A549 (cell line): ENCODE measurements around the gene UBE2R2.

Source experiments
- CTCF ChIP-seq: fragments of >200 bp; sonication (Bioruptor Twin); formaldehyde crosslinking; IDR thresholded peaks from 3 replicates; pipeline ENCODE4 v1.5.1; 2016
- EHMT2 ChIP-seq: fragments of 200-600 bp; sonication (generic); IDR thresholded peaks from 2 replicates; pipeline ENCODE4 v1.6.1; 2016; ENCODE audit warnings: antibody characterized with exemption, low read depth, mild to moderate bottlenecking, moderate library complexity
- EP300 ChIP-seq, 2 experiments: fragments of >200 bp; sonication (Bioruptor Twin); formaldehyde crosslinking; IDR thresholded peaks; 2 replicates in 1 of 2; 3 replicates in 1 of 2; pipeline ENCODE4 v1.6.1; 2016 to 2017
- HMGXB4 ChIP-seq: fragments of 250-450 bp; sonication (Bioruptor Pico); IDR thresholded peaks from 2 replicates; pipeline ENCODE4 v1.5.0; 2021; ENCODE audit warnings: mild to moderate bottlenecking, moderate library complexity, borderline replicate concordance
- JUNB ChIP-seq: fragments of >200 bp; sonication (Bioruptor Twin); formaldehyde crosslinking; IDR thresholded peaks from 2 replicates; pipeline ENCODE4 v1.6.1; 2016
- KDM1A ChIP-seq: fragments of 200-600 bp; sonication (generic); IDR thresholded peaks from 2 replicates; pipeline ENCODE4 v1.6.1; 2016; ENCODE audit warnings: low read depth, mild to moderate bottlenecking
- PHF8 ChIP-seq: fragments of 200-600 bp; sonication (generic); IDR thresholded peaks from 2 replicates; pipeline ENCODE4 v1.6.1; 2016; ENCODE audit warnings: low read depth, mild to moderate bottlenecking, antibody characterized with exemption, moderate library complexity, borderline replicate concordance
- POLR2A ChIP-seq: IDR thresholded peaks from 2 replicates; pipeline ENCODE4 v1.6.1; 2012; ENCODE audit warnings: mild to moderate bottlenecking, low read length
- REST ChIP-seq: fragments of 200-600 bp; sonication (generic); IDR thresholded peaks from 2 replicates; pipeline ENCODE4 v1.6.1; 2016; ENCODE audit warnings: antibody characterized with exemption, mild to moderate bottlenecking, moderate library complexity
- RFX5 ChIP-seq: fragments of 450-650 bp; IDR thresholded peaks from 2 replicates; pipeline ENCODE4 v1.7.1; 2014; ENCODE audit warnings: antibody characterized with exemption, mild to moderate bottlenecking, moderate library complexity

GRCh38 chr9:33950371-33950770, 133.4 kb downstream of the UBE2R2 start:
- TF ChIP-seq EP300 (IDR thresholded peaks at IDR 0.05) = no peak
- TF ChIP-seq JUNB = no peak
- no peak for TF ChIP-seq POLR2A
- no peak for TF ChIP-seq CTCF
- no peak for TF ChIP-seq REST
- no peak for TF ChIP-seq EHMT2
- TF ChIP-seq KDM1A = no peak
- no peak for TF ChIP-seq HMGXB4
- no peak for TF ChIP-seq PHF8
- TF ChIP-seq RFX5 = no peak
